Colonic mucosa (tissue), 4 donors: ENCODE results near the gene ATF5. TPM values are rescaled to one million over a fixed set of nuclear protein-coding genes. Genes with fewer than 3 reads are reported as not detected.

Experiments used
- DNase-seq: peaks from one replicate; pipeline ENCODE4 v3.0.0-alpha.2; 2020
- H3K27ac ChIP-seq: fragments of 200-600 bp; one replicate; pipeline ENCODE4 v1.8.0; 2021
- H3K27me3 ChIP-seq: fragments of 200-600 bp; one replicate; pipeline ENCODE4 v1.8.0; 2021
- H3K36me3 ChIP-seq: fragments of 200-600 bp; one replicate; pipeline ENCODE4 v1.8.0; 2021
- H3K4me1 ChIP-seq: fragments of 200-600 bp; one replicate; pipeline ENCODE4 v1.8.0; 2021; ENCODE audit warnings: mild to moderate bottlenecking
- H3K4me3 ChIP-seq: fragments of 200-600 bp; one replicate; pipeline ENCODE4 v1.8.0; 2021
- H3K9ac ChIP-seq, 2 donors: one replicate each; pipeline ENCODE4 v1.7.0; 2013; ENCODE audit warnings: control low read depth in 2 of 2, low read depth in 2 of 2, low read length in 2 of 2
- H3K9me3 ChIP-seq: fragments of 200-600 bp; one replicate; pipeline ENCODE4 v1.8.0; 2021
- intact Hi-C: fragments of 100-400 bp; cut with DNase I; formaldehyde crosslinking; loops from one replicate; pipeline ENCODE4 v1.14.1; 2022
- total RNA-seq, 2 donors: library from RNA; stranded (reverse); fragmentation: NEBNext Ultra II Directional in 1 of 2; extraction: Animal tissue kit (Norgen Biotek cat#: 25700) in 1 of 2; gene quantifications; one replicate each; pipeline ENCODE4 v1.2.1, GENCODE V29; 2021
- TF ChIP-seq, protein P1 (sequence below): fragments of 200-600 bp; IDR thresholded peaks from one replicate; pipeline ENCODE4 v1.8.0; 2022; ENCODE audit warnings: antibody characterized with exemption, mild to moderate bottlenecking
- donor health status: healthy.
- donor health status: DM: no; HTN: no; CAD: no.
- donor health status: DM: no; HTN: no; CAD: no.

ATF5 gene
- total RNA-seq, 2 donors from 2014 or later, result 16.7 to 24.7 TPM

DNA sequence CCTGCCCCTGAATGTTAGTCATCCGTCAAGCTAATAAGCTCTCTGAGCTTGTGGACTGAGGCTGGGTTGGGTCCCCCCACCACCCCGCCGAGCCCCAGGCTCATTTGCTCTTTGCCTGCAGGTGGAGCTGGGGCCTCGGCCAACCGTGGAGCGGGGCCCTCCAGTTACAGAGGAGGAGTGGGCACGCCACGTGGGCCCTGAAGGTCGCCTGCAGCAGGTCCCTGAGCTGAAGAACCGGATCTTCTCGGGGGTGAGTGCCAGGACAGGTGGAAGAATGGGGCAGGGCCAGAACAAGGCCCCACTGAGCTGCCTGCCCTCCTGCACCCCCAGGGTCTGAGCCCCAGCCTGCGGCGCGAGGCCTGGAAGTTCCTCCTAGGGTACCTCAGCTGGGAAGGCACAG lies 46.4 kb upstream of the ATF5 start:
- no peak overlapping the region for H3K9ac ChIP-seq
- no peak overlapping the region for H3K27ac ChIP-seq
- peaks cover 20% of the 10 kb centered on the region for H3K36me3 ChIP-seq
- H3K9me3 ChIP-seq, result no peaks in the 10 kb centered on the region
- DNase-seq, result no peak
- peaks cover 4% of the 10 kb centered on the region for H3K4me1 ChIP-seq
- no peak overlapping the region for H3K4me3 ChIP-seq
- TF ChIP-seq, protein P1, sequence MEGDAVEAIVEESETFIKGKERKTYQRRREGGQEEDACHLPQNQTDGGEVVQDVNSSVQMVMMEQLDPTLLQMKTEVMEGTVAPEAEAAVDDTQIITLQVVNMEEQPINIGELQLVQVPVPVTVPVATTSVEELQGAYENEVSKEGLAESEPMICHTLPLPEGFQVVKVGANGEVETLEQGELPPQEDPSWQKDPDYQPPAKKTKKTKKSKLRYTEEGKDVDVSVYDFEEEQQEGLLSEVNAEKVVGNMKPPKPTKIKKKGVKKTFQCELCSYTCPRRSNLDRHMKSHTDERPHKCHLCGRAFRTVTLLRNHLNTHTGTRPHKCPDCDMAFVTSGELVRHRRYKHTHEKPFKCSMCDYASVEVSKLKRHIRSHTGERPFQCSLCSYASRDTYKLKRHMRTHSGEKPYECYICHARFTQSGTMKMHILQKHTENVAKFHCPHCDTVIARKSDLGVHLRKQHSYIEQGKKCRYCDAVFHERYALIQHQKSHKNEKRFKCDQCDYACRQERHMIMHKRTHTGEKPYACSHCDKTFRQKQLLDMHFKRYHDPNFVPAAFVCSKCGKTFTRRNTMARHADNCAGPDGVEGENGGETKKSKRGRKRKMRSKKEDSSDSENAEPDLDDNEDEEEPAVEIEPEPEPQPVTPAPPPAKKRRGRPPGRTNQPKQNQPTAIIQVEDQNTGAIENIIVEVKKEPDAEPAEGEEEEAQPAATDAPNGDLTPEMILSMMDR, result no peak
- intact Hi-C loops, result no loop called here
- H3K27me3 ChIP-seq, result no peaks in the 10 kb centered on the region

DNA sequence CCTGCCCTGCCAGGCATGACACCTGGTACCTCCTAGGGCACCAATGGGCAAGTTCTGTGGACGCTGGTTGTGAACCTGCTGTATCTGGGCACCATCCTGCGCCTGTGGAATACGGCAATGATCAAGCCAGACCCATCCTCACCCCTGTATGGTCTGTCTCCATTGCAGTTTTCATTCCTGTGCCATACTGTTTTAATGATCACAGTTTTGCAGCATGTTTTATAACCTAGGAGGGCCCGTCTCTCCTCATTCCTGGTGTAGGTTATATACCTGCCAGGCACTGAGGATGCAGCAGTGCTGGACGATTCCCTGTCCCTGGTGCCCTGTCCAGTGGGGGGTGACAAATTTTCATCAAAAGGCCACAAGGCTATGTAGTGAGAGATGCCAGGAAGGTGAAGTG lies 45.9 kb upstream of the ATF5 start:
- Histone ChIP-seq H3K27ac (no peak overlapping the region), H3K9me3 (no peaks in the 10 kb centered on the region), H3K4me3 (no peak overlapping the region), H3K36me3 (peaks cover 20% of the 10 kb centered on the region), H3K27me3 (no peaks in the 10 kb centered on the region), H3K4me1 (peaks cover 4% of the 10 kb centered on the region), H3K9ac (no peak overlapping the region)
- intact Hi-C loops, result no loop called here
- DNase-seq, result no peak
- TF ChIP-seq, protein P1, result no peak

DNA sequence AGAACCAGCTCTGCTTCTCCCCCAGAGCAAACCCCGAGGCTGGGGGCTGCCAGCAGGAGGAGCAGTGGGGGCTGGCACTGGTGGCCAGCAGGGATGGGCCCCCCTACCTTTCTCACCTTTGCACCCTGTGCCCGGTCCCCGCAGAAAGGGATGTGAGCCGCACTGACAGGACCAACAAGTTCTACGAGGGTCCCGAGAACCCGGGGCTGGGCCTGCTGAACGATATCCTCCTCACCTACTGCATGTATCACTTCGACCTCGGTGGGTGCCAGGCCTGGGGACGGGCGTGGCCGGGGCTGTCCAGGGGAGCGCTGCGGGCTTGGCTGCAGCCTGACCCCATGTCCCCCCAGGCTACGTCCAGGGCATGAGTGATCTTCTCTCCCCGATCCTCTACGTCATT lies 44.9 kb upstream of the ATF5 start:
- Histone ChIP-seq H3K9ac (no peak overlapping the region), H3K27ac (no peak overlapping the region), H3K36me3 (peaks cover 20% of the 10 kb centered on the region), H3K4me3 (no peak overlapping the region), H3K4me1 (no peaks in the 10 kb centered on the region), H3K27me3 (no peaks in the 10 kb centered on the region), H3K9me3 (no peaks in the 10 kb centered on the region)
- DNase-seq, result no peak
- TF ChIP-seq, protein P1, result no peak
- intact Hi-C loops, result no loop called here

DNA sequence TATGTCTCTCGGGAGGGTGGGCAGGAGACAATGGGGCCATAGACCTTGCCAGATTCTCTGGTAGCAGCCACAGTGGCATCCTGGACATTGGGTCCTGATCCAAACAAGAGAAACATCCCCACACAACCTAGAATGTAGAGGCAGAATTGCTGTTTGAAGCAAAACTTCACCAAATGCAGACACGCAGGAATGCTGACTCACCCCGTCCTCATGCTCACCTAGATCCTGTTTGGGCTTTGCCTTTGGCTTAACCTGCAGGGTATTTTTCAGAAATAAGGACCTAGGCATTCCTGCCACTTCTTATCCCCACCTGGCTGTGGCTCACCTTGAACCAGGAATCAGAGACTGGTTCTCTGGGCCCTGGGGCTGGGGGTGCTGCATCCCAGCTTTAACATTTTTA lies 44.2 kb upstream of the ATF5 start:
- Histone ChIP-seq H3K9me3 (no peaks in the 10 kb centered on the region), H3K4me3 (no peak overlapping the region), H3K9ac (no peak overlapping the region), H3K4me1 (no peaks in the 10 kb centered on the region), H3K27ac (no peak overlapping the region), H3K27me3 (no peaks in the 10 kb centered on the region), H3K36me3 (peaks cover 20% of the 10 kb centered on the region)
- intact Hi-C loops, result no loop called here
- TF ChIP-seq, protein P1, result no peak
- DNase-seq, result no peak

DNA sequence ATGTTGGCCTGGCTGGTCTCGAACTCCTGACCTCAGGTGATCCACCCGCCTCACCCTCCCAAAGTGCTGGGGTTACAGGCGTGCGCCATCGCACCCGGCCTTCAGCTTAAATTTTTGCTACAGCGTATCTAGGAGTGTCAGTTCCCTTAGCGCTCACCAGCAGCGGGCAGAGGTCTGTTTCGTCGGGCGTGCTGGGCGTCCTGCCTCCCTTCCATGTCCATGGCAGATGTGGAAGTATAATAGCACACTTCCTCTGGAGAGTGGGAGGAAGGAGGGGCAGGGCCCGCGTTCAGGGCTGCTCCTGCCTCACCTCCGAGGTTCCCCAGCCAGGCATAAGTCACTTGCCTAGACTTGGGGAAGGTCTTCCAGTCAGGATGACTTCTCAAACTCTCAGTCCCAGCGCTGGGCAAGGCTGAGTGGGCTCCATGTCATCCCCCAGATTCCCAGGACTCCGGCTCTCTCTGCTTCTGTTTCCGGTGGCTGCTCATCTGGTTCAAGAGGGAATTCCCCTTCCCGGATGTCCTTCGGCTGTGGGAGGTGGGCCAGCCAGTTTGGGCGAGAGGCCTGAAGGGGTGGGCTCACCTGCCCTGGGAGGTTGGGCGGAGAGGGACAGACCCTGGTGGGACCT lies 41.9 kb upstream of the ATF5 start:
- intact Hi-C loops, result no loop called here
- Histone ChIP-seq H3K4me3 (no peak overlapping the region), H3K9me3 (no peaks in the 10 kb centered on the region), H3K27me3 (no peaks in the 10 kb centered on the region), H3K9ac (no peak overlapping the region), H3K4me1 (peaks cover 4% of the 10 kb centered on the region), H3K36me3 (peaks cover 18% of the 10 kb centered on the region), H3K27ac (no peak overlapping the region)
- DNase-seq, result no peak
- TF ChIP-seq, protein P1, result no peak
